Mesenchymal stem cell (in vitro differentiated cells and primary cell): ENCODE measurements around the gene STN1.

ENCODE experiments used
- DNase-seq: peaks from one replicate; pipeline ENCODE4 v3.0.0-alpha.2; 2013
- H2AFZ ChIP-seq: one replicate; pipeline ENCODE4 v1.6.1; 2013; ENCODE audit warnings: low read depth, mild to moderate bottlenecking, control low read depth, inconsistent platforms, low read length, moderate library complexity
- H2AK5ac ChIP-seq: 2 replicates; pipeline ENCODE4 v1.6.1; 2013; ENCODE audit warnings: low read length, moderate library complexity, mild to moderate bottlenecking, inconsistent platforms; ENCODE audit not compliant: severe bottlenecking
- H2BK120ac ChIP-seq: one replicate; pipeline ENCODE4 v1.6.1; 2013; ENCODE audit warnings: low read depth, mild to moderate bottlenecking, inconsistent platforms, low read length, moderate library complexity
- H2BK12ac ChIP-seq, 2 experiments: one replicate each; pipeline ENCODE4 v1.6.1; 2013; ENCODE audit warnings: inconsistent platforms in 2 of 2, low read length in 2 of 2, mild to moderate bottlenecking in 2 of 2, moderate library complexity in 2 of 2, control low read depth in 1 of 2
- H2BK15ac ChIP-seq: one replicate; pipeline ENCODE4 v1.6.1; 2013; ENCODE audit warnings: mild to moderate bottlenecking, low read depth, inconsistent platforms; ENCODE audit not compliant: poor library complexity, severe bottlenecking
- H2BK5ac ChIP-seq: 2 replicates; pipeline ENCODE4 v1.6.1; 2013; ENCODE audit warnings: low read depth, mild to moderate bottlenecking, low read length, control low read depth, inconsistent platforms; ENCODE audit not compliant: poor library complexity, severe bottlenecking
- H3K14ac ChIP-seq, 2 experiments: one replicate each; pipeline ENCODE4 v1.6.1; 2013; ENCODE audit warnings: inconsistent platforms in 2 of 2, low read length in 2 of 2, control low read depth in 1 of 2, mild to moderate bottlenecking in 1 of 2, moderate library complexity in 1 of 2
- H3K18ac ChIP-seq, 2 experiments: one replicate each; pipeline ENCODE4 v1.6.1; 2013; ENCODE audit warnings: inconsistent platforms in 2 of 2, low read length in 2 of 2, control low read depth in 1 of 2, low read depth in 1 of 2, mild to moderate bottlenecking in 1 of 2
- H3K23ac ChIP-seq, 2 experiments: one replicate each; pipeline ENCODE4 v1.6.1; 2013; ENCODE audit warnings: inconsistent platforms in 2 of 2, low read length in 2 of 2, mild to moderate bottlenecking in 2 of 2, moderate library complexity in 2 of 2, control low read depth in 1 of 2
- H3K27ac ChIP-seq: 2 replicates; pipeline ENCODE4 v1.5.1; 2013; ENCODE audit warnings: mild to moderate bottlenecking, moderate library complexity, low read length, control low read depth, inconsistent platforms; ENCODE audit not compliant: poor library complexity, severe bottlenecking
- H3K27me3 ChIP-seq, 2 experiments: 2 replicates each; pipeline versions ENCODE4 v1.6.1 to v1.7.0; 2013; ENCODE audit warnings: low read length in 2 of 2, mild to moderate bottlenecking in 2 of 2, moderate library complexity in 2 of 2, control low read depth in 1 of 2, inconsistent platforms in 1 of 2; ENCODE audit not compliant: control insufficient read depth in 1 of 2, insufficient read depth in 1 of 2
- H3K36me3 ChIP-seq, 2 experiments: 2 replicates each; pipeline versions ENCODE4 v1.6.1 to v1.7.0; 2013; ENCODE audit warnings: low read length in 2 of 2, control low read depth in 1 of 2, inconsistent platforms in 1 of 2, low read depth in 1 of 2, mild to moderate bottlenecking in 1 of 2; ENCODE audit not compliant: insufficient read depth in 2 of 2, control insufficient read depth in 1 of 2
- H3K4ac ChIP-seq, 2 experiments: one replicate each; pipeline ENCODE4 v1.6.1; 2013; ENCODE audit warnings: inconsistent platforms in 2 of 2, low read length in 2 of 2, mild to moderate bottlenecking in 2 of 2, moderate library complexity in 2 of 2, control low read depth in 1 of 2, low read depth in 1 of 2
- H3K4me1 ChIP-seq: 2 replicates; pipeline ENCODE4 v1.6.1; 2013; ENCODE audit warnings: low read depth, low read length, control low read depth; ENCODE audit not compliant: control insufficient read depth, insufficient read depth
- H3K4me2 ChIP-seq: 2 replicates; pipeline ENCODE4 v1.6.1; 2013; ENCODE audit warnings: low read length, mild to moderate bottlenecking, inconsistent platforms; ENCODE audit not compliant: poor library complexity, severe bottlenecking
- H3K4me3 ChIP-seq, 2 experiments: 2 replicates each; pipeline versions ENCODE4 v1.5.1 to v1.7.0; 2013; ENCODE audit warnings: low read length in 2 of 2, mild to moderate bottlenecking in 2 of 2, control low read depth in 1 of 2, low read depth in 1 of 2; ENCODE audit not compliant: insufficient read depth in 1 of 2
- H3K79me1 ChIP-seq: replicated peaks from 2 replicates; pipeline ENCODE4 v1.6.1; 2013; ENCODE audit warnings: mild to moderate bottlenecking, control low read depth, low read length, inconsistent platforms; ENCODE audit not compliant: poor library complexity, severe bottlenecking
- H3K9ac ChIP-seq: 2 replicates; pipeline ENCODE4 v1.7.0; 2013; ENCODE audit warnings: mild to moderate bottlenecking, low read length, moderate library complexity
- H3K9me3 ChIP-seq: 2 replicates; pipeline ENCODE4 v1.7.0; 2013; ENCODE audit warnings: mild to moderate bottlenecking, low read length; ENCODE audit not compliant: control insufficient read depth
- H4K8ac ChIP-seq: one replicate; pipeline ENCODE4 v1.6.1; 2013; ENCODE audit warnings: inconsistent platforms, mild to moderate bottlenecking, low read length, moderate library complexity
- H4K91ac ChIP-seq: one replicate; pipeline ENCODE4 v1.6.1; 2013; ENCODE audit warnings: mild to moderate bottlenecking, low read length, inconsistent platforms
- WGBS: methylation state at CpG from one replicate; pipeline ENCODE4 v1.1.7; 2013; ENCODE audit warnings: mixed read lengths; 5-methylcytosine and 5-hydroxymethylcytosine counted together

The STN1 gene

GRCh38 chr10:103890194-103890658 is 27.8 kb downstream of the STN1 start:
- Histone ChIP-seq H3K4ac (no peak overlapping the region), H3K9ac (peak overlapping the region; percentile 50), H3K4me3 (no peak overlapping the region), H4K91ac (no peak overlapping the region), H2BK5ac (no peak overlapping the region), H3K18ac (no peak overlapping the region), H3K27me3 (no peaks in the 10 kb centered on the region), H2BK15ac (no peak overlapping the region), H3K14ac (no peak overlapping the region), H3K27ac (no peak overlapping the region), H2AK5ac (no peak overlapping the region), H2AFZ (no peak overlapping the region), H3K23ac (no peak overlapping the region), H2BK12ac (no peak overlapping the region), H3K4me1 (peaks cover 6% of the 10 kb centered on the region), H3K9me3 (no peaks in the 10 kb centered on the region), H3K79me1 (peaks cover 10% of the 10 kb centered on the region), H3K4me2 (no peak overlapping the region), H3K36me3 (peaks cover 9 to 64% of the 10 kb centered on the region in 2 experiments), H4K8ac (peak overlapping the region; percentile 42), H2BK120ac (no peak overlapping the region)
- no peak for DNase-seq
- WGBS, result 91% methylated on average over 4 of the region's 4 CpGs

- Histone ChIP-seq H3K14ac (no peak overlapping the region), H3K18ac (no peak overlapping the region), H2BK120ac (no peak overlapping the region), H3K9ac (peak overlapping the region; percentile 45), H3K9me3 (no peaks in the 10 kb centered on the region), H3K4me1 (peaks cover 8% of the 10 kb centered on the region), H3K27ac (peak overlapping the region; percentile 75), H2BK12ac (no peak overlapping the region), H2AK5ac (peak overlapping the region; percentile 55), H3K4me3 (no peak overlapping the region), H3K4me2 (no peak overlapping the region), H3K36me3 (peaks cover 11 to 73% of the 10 kb centered on the region in 2 experiments), H3K27me3 (no peaks in the 10 kb centered on the region), H3K4ac (peak overlapping the region in 1 of 2 experiments; percentile 17), H3K79me1 (peaks cover 12% of the 10 kb centered on the region), H2BK15ac (no peak overlapping the region), H4K91ac (no peak overlapping the region), H3K23ac (no peak overlapping the region), H2BK5ac (no peak overlapping the region), H2AFZ (no peak overlapping the region), H4K8ac (no peak overlapping the region)
- DNase-seq, result no peak
- WGBS, result 88% methylated on average over 1 of the region's 2 CpGs
These were observed 28.8 kb downstream of the STN1 start for GRCh38 chr10:103889121-103889720.

DNA sequence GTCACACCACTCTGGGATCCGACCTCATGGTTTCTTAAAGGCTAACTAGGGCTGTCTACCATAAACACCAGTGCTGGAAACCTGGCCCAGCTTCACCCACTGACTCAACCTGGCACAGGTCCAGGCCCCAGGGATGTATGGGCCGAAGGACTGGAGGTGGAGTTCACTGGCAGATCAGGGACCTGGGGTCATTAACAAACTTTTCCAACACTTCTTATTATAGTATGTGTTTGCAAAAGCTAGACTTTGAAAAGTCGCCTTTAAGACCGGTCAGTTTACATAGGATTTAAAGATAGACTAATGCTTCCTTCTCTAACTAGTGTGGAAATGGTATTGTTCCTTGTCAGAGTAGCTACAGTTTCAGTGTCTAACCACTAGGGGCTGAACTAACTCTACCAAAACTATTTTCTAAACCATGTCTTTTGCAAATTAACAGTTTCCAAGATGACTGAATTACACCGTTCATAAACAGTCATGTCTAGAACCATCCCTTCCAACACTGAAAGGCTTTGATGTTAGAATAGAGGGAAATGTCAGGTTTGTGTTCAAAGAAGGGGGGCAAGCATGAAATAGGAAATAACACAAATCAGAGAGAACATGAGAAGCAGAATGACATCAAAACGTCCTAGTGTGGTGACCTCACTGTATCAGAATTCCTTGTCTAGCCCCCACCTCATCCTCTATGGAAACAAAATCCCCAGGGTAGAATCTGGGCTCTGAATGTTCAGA is 29.7 kb downstream of the STN1 start:
- Histone ChIP-seq H3K14ac (no peak overlapping the region), H2BK15ac (no peak overlapping the region), H3K4me2 (no peak overlapping the region), H3K18ac (no peak overlapping the region), H2BK120ac (no peak overlapping the region), H3K9ac (peak overlapping the region; percentile 66), H4K8ac (no peak overlapping the region), H3K27ac (peak overlapping the region; percentile 75), H2BK12ac (peak overlapping the region in 1 of 2 experiments; percentile 28), H3K23ac (no peak overlapping the region), H3K4ac (no peak overlapping the region), H4K91ac (no peak overlapping the region), H2AK5ac (peak overlapping the region; percentile 55), H3K9me3 (no peaks in the 10 kb centered on the region), H3K36me3 (peaks cover 11 to 80% of the 10 kb centered on the region in 2 experiments), H3K4me1 (peaks cover 8% of the 10 kb centered on the region), H2AFZ (no peak overlapping the region), H3K4me3 (no peak overlapping the region), H3K27me3 (no peaks in the 10 kb centered on the region), H3K79me1 (peaks cover 14% of the 10 kb centered on the region), H2BK5ac (no peak overlapping the region)
- 9% methylated on average over 1 of the region's 6 CpGs for WGBS
- peak; percentile 90 for DNase-seq

DNA sequence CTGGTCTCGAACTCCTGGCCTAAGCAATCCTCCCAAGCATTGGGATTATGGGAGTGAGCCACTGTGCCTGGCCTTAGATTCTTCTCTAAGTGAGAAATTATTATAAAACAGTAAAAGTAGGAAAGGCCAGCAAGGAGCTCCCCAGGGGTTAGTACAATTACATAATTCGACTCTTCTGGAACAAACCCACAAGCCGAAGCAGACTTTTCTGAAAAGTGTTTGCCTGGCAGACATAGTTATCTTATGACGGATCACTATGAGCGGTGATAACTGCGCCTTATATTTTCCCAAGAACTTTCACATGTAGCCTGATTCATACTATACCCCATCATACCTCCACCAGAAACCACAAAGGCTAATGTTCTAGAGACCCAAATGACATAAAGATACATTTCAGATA is 32.4 kb downstream of the STN1 start:
- peaks cover 8% of the 10 kb centered on the region for H3K4me1 ChIP-seq
- H3K36me3 ChIP-seq, result peaks cover 23 to 83% of the 10 kb centered on the region in 2 experiments
- DNase-seq, result no peak
- H4K91ac ChIP-seq, result no peak overlapping the region
- H3K27ac ChIP-seq, result no peak overlapping the region
- H3K9me3 ChIP-seq, result no peaks in the 10 kb centered on the region
- H3K79me1 ChIP-seq, result peaks cover 6% of the 10 kb centered on the region
- no peak overlapping the region for H3K23ac ChIP-seq
- no peak overlapping the region for H3K4me3 ChIP-seq
- H3K18ac ChIP-seq, result no peak overlapping the region
- H2BK5ac ChIP-seq, result no peak overlapping the region
- H3K4me2 ChIP-seq, result no peak overlapping the region
- no peak overlapping the region for H3K4ac ChIP-seq
- H2BK120ac ChIP-seq, result no peak overlapping the region
- H3K27me3 ChIP-seq, result no peaks in the 10 kb centered on the region
- H3K14ac ChIP-seq, result no peak overlapping the region
- H2AK5ac ChIP-seq, result no peak overlapping the region
- H2BK12ac ChIP-seq, result no peak overlapping the region
- H3K9ac ChIP-seq, result peak overlapping the region; percentile 37
- H2BK15ac ChIP-seq, result no peak overlapping the region
- H4K8ac ChIP-seq, result no peak overlapping the region
- WGBS, result 95% methylated on average over 6 of the region's 6 CpGs
- no peak overlapping the region for H2AFZ ChIP-seq
